GM13976 (cell line): ENCODE data around the gene TMEM17.

Source experiments
- DNase-seq: peaks from one replicate; pipeline ENCODE4 v3.0.0; 2012; ENCODE audit warnings: low spot score
- in situ Hi-C: fragments of 300-500 bp; cut with MboI; formaldehyde crosslinking; loops from one replicate; pipeline ENCODE4 v1.12.0; 2022; ENCODE audit warnings: low sequenced_read_pairs, mixed read lengths, inconsistent platforms; ENCODE audit not compliant: unreplicated experiment
- TF ChIP-seq, protein P1 (sequence below): IDR thresholded peaks from 2 replicates; pipeline ENCODE4 v1.5.1; 2012; ENCODE audit warnings: borderline replicate concordance, mild to moderate bottlenecking; ENCODE audit not compliant: insufficient read depth; ENCODE audit errors: extremely low read depth, missing control alignments, control extremely low read depth

Gene TMEM17

DNA sequence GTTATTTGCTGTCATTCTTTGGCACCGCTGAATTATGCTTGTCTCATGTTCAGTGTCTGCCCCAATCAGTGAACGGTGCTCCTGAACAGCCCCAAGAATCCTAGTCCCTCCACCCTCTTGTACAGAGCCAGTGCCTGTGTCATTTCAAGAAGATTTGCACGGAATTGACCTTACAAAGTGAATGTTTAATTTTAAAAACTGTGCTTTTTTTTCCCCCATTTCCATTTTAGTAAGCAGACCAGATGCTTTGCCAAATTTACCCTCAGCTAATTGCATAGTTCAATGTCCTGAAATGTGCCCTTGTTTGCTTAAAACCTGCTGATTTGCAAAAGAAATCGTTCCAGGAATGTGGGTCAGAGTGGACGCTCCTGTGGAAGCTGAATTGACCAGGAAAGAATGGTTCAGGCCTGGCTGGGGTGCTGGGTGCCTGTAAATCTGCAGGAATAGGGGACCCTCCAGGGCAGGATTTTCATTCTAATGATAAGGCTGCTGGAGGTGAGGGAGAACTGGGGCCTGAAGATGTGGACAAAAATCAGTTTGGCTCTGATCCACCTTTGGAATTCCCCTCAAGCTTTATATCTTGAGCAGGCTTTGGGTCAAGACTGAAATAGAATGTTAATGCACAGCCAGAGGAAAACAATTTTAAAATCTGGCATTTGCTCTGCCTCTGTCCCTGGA is 20.1 kb downstream of the TMEM17 start:
- in situ Hi-C loops: no loop called here
- DNase-seq: no peak
- TF ChIP-seq, protein P1, sequence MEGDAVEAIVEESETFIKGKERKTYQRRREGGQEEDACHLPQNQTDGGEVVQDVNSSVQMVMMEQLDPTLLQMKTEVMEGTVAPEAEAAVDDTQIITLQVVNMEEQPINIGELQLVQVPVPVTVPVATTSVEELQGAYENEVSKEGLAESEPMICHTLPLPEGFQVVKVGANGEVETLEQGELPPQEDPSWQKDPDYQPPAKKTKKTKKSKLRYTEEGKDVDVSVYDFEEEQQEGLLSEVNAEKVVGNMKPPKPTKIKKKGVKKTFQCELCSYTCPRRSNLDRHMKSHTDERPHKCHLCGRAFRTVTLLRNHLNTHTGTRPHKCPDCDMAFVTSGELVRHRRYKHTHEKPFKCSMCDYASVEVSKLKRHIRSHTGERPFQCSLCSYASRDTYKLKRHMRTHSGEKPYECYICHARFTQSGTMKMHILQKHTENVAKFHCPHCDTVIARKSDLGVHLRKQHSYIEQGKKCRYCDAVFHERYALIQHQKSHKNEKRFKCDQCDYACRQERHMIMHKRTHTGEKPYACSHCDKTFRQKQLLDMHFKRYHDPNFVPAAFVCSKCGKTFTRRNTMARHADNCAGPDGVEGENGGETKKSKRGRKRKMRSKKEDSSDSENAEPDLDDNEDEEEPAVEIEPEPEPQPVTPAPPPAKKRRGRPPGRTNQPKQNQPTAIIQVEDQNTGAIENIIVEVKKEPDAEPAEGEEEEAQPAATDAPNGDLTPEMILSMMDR: no peak

DNA sequence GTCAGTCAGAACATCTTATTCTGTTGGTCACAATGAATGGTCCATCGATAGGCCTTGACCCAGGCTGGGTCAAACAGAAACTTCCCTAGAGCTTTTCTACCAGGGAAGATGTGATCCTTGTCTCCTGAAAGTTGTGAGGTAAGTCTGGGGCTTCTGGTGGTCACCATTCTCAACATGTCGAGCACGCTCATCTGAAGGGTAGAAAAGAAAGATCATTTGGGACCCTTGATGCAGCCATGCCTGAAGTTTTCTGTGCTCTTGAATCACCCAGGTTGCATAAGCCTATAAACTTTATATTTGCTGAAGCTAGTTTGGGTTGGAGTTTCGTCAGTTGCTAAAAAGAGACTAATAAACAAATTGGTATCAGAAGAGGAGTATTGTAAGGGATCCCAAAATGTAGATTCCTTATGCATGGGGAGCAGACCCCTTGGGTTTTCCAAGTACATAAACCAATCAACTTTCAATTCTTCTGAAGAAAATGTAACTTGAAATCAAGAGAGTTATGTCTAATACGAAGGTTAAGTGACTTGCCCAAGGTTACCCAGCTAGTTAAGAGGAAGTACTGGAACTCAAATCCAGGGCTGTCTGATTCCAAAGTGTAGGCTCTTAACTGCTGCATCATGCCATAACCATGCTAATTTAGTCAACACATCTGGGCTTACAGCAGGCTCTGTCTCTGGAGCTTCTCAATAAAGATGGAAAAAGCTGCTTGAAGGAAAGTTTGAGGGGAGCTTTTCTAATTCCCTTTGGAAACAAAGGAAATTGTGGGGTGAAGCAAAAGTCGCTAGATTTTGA is 23.2 kb downstream of the TMEM17 start:
- in situ Hi-C loops: no loop called here
- DNase-seq: no peak
- TF ChIP-seq, protein P1: no peak

DNA sequence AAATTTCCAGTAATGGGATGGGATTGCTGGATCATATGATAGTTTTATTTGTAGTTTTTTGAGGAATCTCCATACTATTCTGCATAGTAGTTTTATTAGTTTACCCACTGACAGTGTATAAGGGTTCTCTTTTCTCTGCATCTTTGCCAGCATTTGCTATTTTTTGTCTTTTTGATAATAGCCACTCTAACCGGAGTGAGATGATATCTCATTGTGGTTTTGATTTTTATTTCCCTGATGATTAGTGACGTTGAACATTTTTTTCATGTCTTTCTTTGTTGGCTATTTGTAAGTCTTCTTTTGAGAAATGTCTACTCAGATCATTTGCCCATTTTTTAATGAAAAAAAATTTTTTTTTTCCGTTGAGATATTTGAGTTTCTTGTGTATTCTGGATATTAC is 26.1 kb downstream of the TMEM17 start:
- no peak for DNase-seq
- TF ChIP-seq, protein P1: no peak
- in situ Hi-C loops: no loop called here

DNA sequence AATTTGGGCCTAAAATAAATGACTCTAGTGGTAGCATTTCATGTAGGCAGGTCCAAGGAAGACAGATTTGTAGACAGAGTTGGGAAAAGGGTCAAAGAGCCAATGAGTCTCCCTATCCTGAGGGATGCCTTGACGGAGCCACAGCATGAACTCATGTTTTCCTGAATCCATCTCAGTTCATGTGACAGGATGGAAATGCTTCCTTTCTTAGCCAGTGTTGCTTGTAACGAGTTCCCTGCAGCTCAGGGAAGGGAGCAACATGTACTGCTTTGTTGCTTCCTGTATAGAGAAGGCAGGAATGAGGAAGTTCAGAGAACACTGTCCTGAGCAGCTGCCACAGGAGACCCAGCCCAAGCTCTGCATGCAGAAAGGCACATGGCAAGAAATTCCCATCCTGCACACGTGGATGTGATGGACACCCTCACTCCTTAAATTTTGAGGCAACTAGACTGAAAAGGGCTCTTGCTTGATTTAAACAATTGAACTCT is 27.9 kb downstream of the TMEM17 start:
- TF ChIP-seq, protein P1: no peak
- no peak for DNase-seq
- in situ Hi-C loops: no loop called here

DNA sequence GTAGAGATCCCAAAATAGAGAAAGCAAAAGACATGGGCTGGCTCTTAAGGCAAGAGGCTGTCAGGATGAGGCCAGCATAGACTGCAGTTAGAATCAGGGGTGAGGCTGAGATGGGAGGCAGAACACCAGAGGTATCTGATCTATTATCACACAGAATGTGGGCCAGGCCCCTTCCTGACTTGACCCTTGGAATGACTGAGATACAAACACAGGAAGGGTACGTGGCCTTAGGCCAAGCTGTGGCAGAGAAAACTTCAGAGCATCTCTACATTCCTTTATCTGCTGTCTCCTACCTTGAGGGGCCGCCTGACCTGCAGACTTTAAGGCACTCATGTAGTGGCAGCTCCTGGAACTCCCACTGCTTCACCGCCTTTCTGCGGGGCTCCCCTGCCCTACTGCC is 28.4 kb downstream of the TMEM17 start:
- no peak for DNase-seq
- in situ Hi-C loops: no loop called here
- TF ChIP-seq, protein P1: no peak

DNA sequence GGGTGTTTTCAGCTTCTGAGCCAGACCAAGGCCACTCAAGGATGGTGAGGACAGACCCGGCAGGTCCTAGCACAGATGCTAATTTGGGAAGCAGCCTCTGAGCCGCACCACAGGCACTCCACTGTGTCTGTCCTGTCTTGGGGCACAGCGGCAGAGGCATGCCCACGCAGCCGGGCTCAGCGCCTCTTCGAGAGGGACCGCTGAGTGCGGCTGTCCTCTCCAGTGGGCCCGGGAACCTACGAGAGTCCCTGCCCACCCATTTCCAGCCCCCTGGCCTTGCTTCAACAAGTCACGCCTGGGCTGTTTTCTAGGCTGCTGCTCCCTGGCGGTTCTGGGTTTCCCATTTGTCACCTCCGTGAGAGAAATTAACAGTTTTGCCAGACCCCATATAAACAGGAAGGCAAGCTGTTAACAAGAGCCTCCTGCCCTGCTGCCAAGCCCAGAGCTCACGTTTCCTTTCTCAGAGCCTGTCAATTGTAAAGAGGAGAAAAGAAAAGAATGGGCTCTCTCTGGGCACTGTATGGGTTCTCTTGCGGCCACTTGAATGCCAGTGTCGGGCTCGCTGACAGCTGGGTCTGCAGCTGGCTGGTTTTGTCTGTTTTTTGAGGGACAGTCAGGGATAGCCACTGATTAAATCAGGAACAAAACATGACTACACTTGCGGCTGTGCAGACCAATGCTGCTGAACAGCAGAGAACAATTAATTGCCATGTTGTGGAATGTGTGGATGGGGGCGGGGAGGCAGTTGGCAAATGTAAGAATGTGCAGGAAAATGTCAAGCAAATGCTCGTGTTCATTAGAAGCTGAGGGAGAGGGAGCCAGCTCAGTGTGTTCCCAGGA is 30.6 kb downstream of the TMEM17 start:
- in situ Hi-C loops: no loop called here
- DNase-seq: no peak
- TF ChIP-seq, protein P1: no peak
